ENCODE data around the gene EPS8.
"Not testable (repeated sequence)": the region's sequence is repeated elsewhere in the genome, so short reads cannot be mapped to it uniquely, and the experiment has no call there.

The EPS8 gene

GRCh38 chr12:15767301-15767700, 21.9 kb downstream of the EPS8 start:
- no peak for DNase-seq
- Histone ChIP-seq H3K4me3 (ENCODE audit: low read length) (no peak overlapping the region), H3K79me2 (ENCODE audit: low read length) (no peaks in the 10 kb centered on the region), H3K27ac (ENCODE audit: low read length) (no peak overlapping the region), H3K27me3 (replicated peaks; ENCODE audit: insufficient read depth, low read length) (no peaks in the 10 kb centered on the region), H3K4me1 (ENCODE audit: low read length) (no peaks in the 10 kb centered on the region), H3F3A (ENCODE audit: insufficient read depth, low read length) (no peaks in the 10 kb centered on the region), H4K20me1 (ENCODE audit: insufficient read depth, low read length) (no peaks in the 10 kb centered on the region), H3K9ac (ENCODE audit: low read length) (no peak overlapping the region), H3K9me2 (replicated peaks; ENCODE audit: insufficient read depth, low read length) (no peaks in the 10 kb centered on the region), H3K4me2 (ENCODE audit: low read depth, low read length) (no peak overlapping the region), H2AFZ (ENCODE audit: low read length) (no peak overlapping the region), H3K36me3 (replicated peaks; ENCODE audit: insufficient read depth, low read length) (no peaks in the 10 kb centered on the region), H3K9me3 (replicated peaks; ENCODE audit: insufficient read depth, low read length) (no peaks in the 10 kb centered on the region)
- no peak for TF ChIP-seq EZH2 (optimal IDR thresholded peaks at IDR 0.05; ENCODE audit: low read depth, low read length)

GRCh38 chr12:15763328-15763727, 25.9 kb downstream of the EPS8 start:
- Histone ChIP-seq H4K20me1 (ENCODE audit: insufficient read depth, low read length) (no peaks in the 10 kb centered on the region), H3K27me3 (replicated peaks; ENCODE audit: insufficient read depth, low read length) (no peaks in the 10 kb centered on the region), H3K36me3 (replicated peaks; ENCODE audit: insufficient read depth, low read length) (no peaks in the 10 kb centered on the region), H3K79me2 (ENCODE audit: low read length) (no peaks in the 10 kb centered on the region), H2AFZ (ENCODE audit: low read length) (no peak overlapping the region), H3K4me3 (ENCODE audit: low read length) (no peak overlapping the region), H3K9me2 (replicated peaks; ENCODE audit: insufficient read depth, low read length) (no peaks in the 10 kb centered on the region), H3K4me2 (ENCODE audit: low read depth, low read length) (no peak overlapping the region), H3K9me3 (replicated peaks; ENCODE audit: insufficient read depth, low read length) (no peaks in the 10 kb centered on the region), H3F3A (ENCODE audit: insufficient read depth, low read length) (no peaks in the 10 kb centered on the region), H3K27ac (ENCODE audit: low read length) (no peak overlapping the region), H3K4me1 (ENCODE audit: low read length) (no peaks in the 10 kb centered on the region), H3K9ac (ENCODE audit: low read length) (no peak overlapping the region)
- DNase-seq: no peak
- TF ChIP-seq EZH2 (optimal IDR thresholded peaks at IDR 0.05; ENCODE audit: low read depth, low read length) (no peak), EZH2phosphoT487 (IDR thresholded peaks at IDR 0.05; ENCODE audit: low read length) (no peak), CTCF (IDR thresholded peaks at IDR 0.05; ENCODE audit: low read length) (no peak)

GRCh38 chr12:15762162-15762561, 27.0 kb downstream of the EPS8 start:
- H3K79me2 ChIP-seq (ENCODE audit: low read length): not testable (repeated sequence)

GRCh38 chr12:15757553-15758255, 31.5 kb downstream of the EPS8 start:
- Histone ChIP-seq H3K4me3 (ENCODE audit: low read length) (no peak overlapping the region), H3K9me2 (replicated peaks; ENCODE audit: insufficient read depth, low read length) (no peaks in the 10 kb centered on the region), H4K20me1 (ENCODE audit: insufficient read depth, low read length) (no peaks in the 10 kb centered on the region), H3K4me1 (ENCODE audit: low read length) (no peaks in the 10 kb centered on the region), H3K4me2 (ENCODE audit: low read depth, low read length) (no peak overlapping the region), H2AFZ (ENCODE audit: low read length) (no peak overlapping the region), H3F3A (ENCODE audit: insufficient read depth, low read length) (no peaks in the 10 kb centered on the region), H3K9ac (ENCODE audit: low read length) (no peak overlapping the region), H3K9me3 (replicated peaks; ENCODE audit: insufficient read depth, low read length) (no peaks in the 10 kb centered on the region), H3K79me2 (ENCODE audit: low read length) (no peaks in the 10 kb centered on the region), H3K27me3 (replicated peaks; ENCODE audit: insufficient read depth, low read length) (no peaks in the 10 kb centered on the region), H3K27ac (ENCODE audit: low read length) (no peak overlapping the region), H3K36me3 (replicated peaks; ENCODE audit: insufficient read depth, low read length) (no peaks in the 10 kb centered on the region)
- no peak for DNase-seq
- TF ChIP-seq EZH2phosphoT487 (IDR thresholded peaks at IDR 0.05; ENCODE audit: low read length) (no peak), EZH2 (optimal IDR thresholded peaks at IDR 0.05; ENCODE audit: low read depth, low read length) (no peak), CTCF (IDR thresholded peaks at IDR 0.05; ENCODE audit: low read length) (no peak)

More at GRCh38 chr12:15762162-15762561, 27.0 kb downstream of the EPS8 start:
- H3K4me3 ChIP-seq (ENCODE audit: low read length); H3K4me1 ChIP-seq (ENCODE audit: low read length); H3K9ac ChIP-seq (ENCODE audit: low read length); DNase-seq; H2AFZ ChIP-seq (ENCODE audit: low read length); H3K36me3 ChIP-seq (replicated peaks; ENCODE audit: insufficient read depth, low read length); H3K4me2 ChIP-seq (ENCODE audit: low read depth, low read length); H4K20me1 ChIP-seq (ENCODE audit: insufficient read depth, low read length); H3F3A ChIP-seq (ENCODE audit: insufficient read depth, low read length); H3K27ac ChIP-seq (ENCODE audit: low read length); H3K27me3 ChIP-seq (replicated peaks; ENCODE audit: insufficient read depth, low read length); H3K9me2 ChIP-seq (replicated peaks; ENCODE audit: insufficient read depth, low read length); H3K9me3 ChIP-seq (replicated peaks; ENCODE audit: insufficient read depth, low read length): not testable (repeated sequence)

Measured in MM.1S (cell line).